ENCODE results near the gene NEURL1B. TPM values are rescaled to one million over a fixed set of nuclear protein-coding genes. Genes with fewer than 3 reads are reported as not detected.
A peak's percentile ranks its signal among the peaks of the same experiment; 100 is the strongest.
"Not testable (repeated sequence)": the region's sequence is repeated elsewhere in the genome, so short reads cannot be mapped to it uniquely, and the experiment has no call there.

Gene NEURL1B
- total RNA-seq, 2 donors from 2014 or later, result 17.9 to 22.4 TPM

GRCh38 chr5:172599204-172599567 is 41.9 kb upstream of the NEURL1B start:
- no peak for TF ChIP-seq CTCF (IDR thresholded peaks at IDR 0.05)
- H3K4me1 ChIP-seq, result peaks cover 0 to 26% of the 10 kb centered on the region in 2 donors

GRCh38 chr5:172600571-172600970 is 40.5 kb upstream of the NEURL1B start:
- Histone ChIP-seq H3K36me3 (no peaks in the 10 kb centered on the region), H3K4me3 (no peak overlapping the region), H3K27me3 (no peaks in the 10 kb centered on the region), H3K27ac (peak overlapping the region; percentile 2 to 53), H3K4me1 (peaks cover 0 to 26% of the 10 kb centered on the region in 2 donors), H3K9me3 (peaks cover 0 to 3% of the 10 kb centered on the region in 2 donors)
- TF ChIP-seq CTCF (IDR thresholded peaks at IDR 0.05), result no peak
- no peak for DNase-seq (ENCODE audit: low spot score)

More at GRCh38 chr5:172599204-172599567, 41.9 kb upstream of the NEURL1B start:
- Histone ChIP-seq H3K4me3 (no peak overlapping the region), H3K9me3 (no peaks in the 10 kb centered on the region), H3K27me3 (no peaks in the 10 kb centered on the region), H3K36me3 (no peaks in the 10 kb centered on the region), H3K27ac (no peak overlapping the region)
- DNase-seq (ENCODE audit: low spot score), result no peak

GRCh38 chr5:172601576-172601975 is 39.5 kb upstream of the NEURL1B start:
- not testable (repeated sequence) for H3K27me3 ChIP-seq; H3K36me3 ChIP-seq; H3K4me3 ChIP-seq; DNase-seq (ENCODE audit: low spot score); H3K9me3 ChIP-seq
- Histone ChIP-seq H3K27ac (peak overlapping the region; percentile 79 to 80), H3K4me1 (peaks cover 0 to 28% of the 10 kb centered on the region in 2 donors)

GRCh38 chr5:172602783-172603231 is 38.3 kb upstream of the NEURL1B start:
- H3K4me1 ChIP-seq, result peaks cover 0 to 30% of the 10 kb centered on the region in 2 donors
- TF ChIP-seq CTCF (IDR thresholded peaks at IDR 0.05), result no peak
- no peaks in the 10 kb centered on the region for H3K36me3 ChIP-seq
- no peaks in the 10 kb centered on the region for H3K27me3 ChIP-seq
- peak overlapping the region; percentile 79 to 80 for H3K27ac ChIP-seq
- peak overlapping the region in 1 of 2 donors; percentile 11 for H3K4me3 ChIP-seq
- DNase-seq (ENCODE audit: low spot score), result no peak
- peaks cover 0 to 8% of the 10 kb centered on the region in 2 donors for H3K9me3 ChIP-seq

GRCh38 chr5:172603251-172603806 is 37.7 kb upstream of the NEURL1B start:
- H3K4me1 ChIP-seq, result peaks cover 0 to 33% of the 10 kb centered on the region in 2 donors
- H3K27ac ChIP-seq, result peak overlapping the region; percentile 79 to 80
- no peaks in the 10 kb centered on the region for H3K36me3 ChIP-seq
- H3K9me3 ChIP-seq, result peaks cover 0 to 8% of the 10 kb centered on the region in 2 donors
- DNase-seq (ENCODE audit: low spot score), result no peak
- H3K4me3 ChIP-seq, result peak overlapping the region in 1 of 2 donors; percentile 11
- TF ChIP-seq CTCF (IDR thresholded peaks at IDR 0.05), result no peak
- no peaks in the 10 kb centered on the region for H3K27me3 ChIP-seq

- TF ChIP-seq CTCF (IDR thresholded peaks at IDR 0.05), result no peak
- H3K4me1 ChIP-seq, result peaks cover 0 to 29% of the 10 kb centered on the region in 2 donors
- no peaks in the 10 kb centered on the region for H3K27me3 ChIP-seq
- DNase-seq (ENCODE audit: low spot score), result no peak
- H3K9me3 ChIP-seq, result peaks cover 0 to 8% of the 10 kb centered on the region in 2 donors
- H3K4me3 ChIP-seq, result no peak overlapping the region
- H3K27ac ChIP-seq, result peak overlapping the region; percentile 35 to 66
- H3K36me3 ChIP-seq, result no peaks in the 10 kb centered on the region
These were observed 35.6 kb upstream of the NEURL1B start for GRCh38 chr5:172605466-172605865.

Data from right atrium auricular region (tissue), 2 donors.